AG04450 (cell line): ENCODE data around the gene RGS17. TPM values are rescaled to one million over a fixed set of nuclear protein-coding genes. Genes with fewer than 3 reads are reported as not detected.

ENCODE experiments used
- CTCF ChIA-PET: fragments of 300-600, 350-600 bp; formaldehyde crosslinking; extraction: SDS; loops from one replicate; lab custom pipeline; 2022; ENCODE audit warnings: antibody characterized with exemption, inconsistent platforms; lab: Charles Lee
- POLR2A ChIA-PET: fragments of 350-600 bp; formaldehyde crosslinking; extraction: SDS; loops from one replicate; lab custom pipeline; 2021; ENCODE audit warnings: antibody characterized with exemption, inconsistent platforms; lab: Yijun Ruan, JAX
- DNase-seq: peaks from one replicate; pipeline ENCODE4 v3.0.0-alpha.2; 2011; ENCODE audit warnings: low read depth, low spot score
- H3K27ac ChIP-seq: one replicate; pipeline ENCODE4 v1.5.1; 2012; ENCODE audit warnings: low read depth, low read length, control low read depth
- H3K27me3 ChIP-seq: one replicate; pipeline ENCODE4 v1.6.0; 2012; ENCODE audit warnings: low read length; ENCODE audit not compliant: control insufficient read depth, insufficient read depth
- H3K4me3 ChIP-seq: 2 replicates; pipeline ENCODE4 v1.5.1; 2011; ENCODE audit warnings: mild to moderate bottlenecking, low read depth, low read length, control low read depth
- H3K9me3 ChIP-seq: 2 replicates; pipeline ENCODE4 v1.5.1; 2012; ENCODE audit warnings: low read length; ENCODE audit not compliant: control insufficient read depth, insufficient read depth
- polyA plus RNA-seq: library from polyadenylated mRNA; depleted of rRNA; stranded (reverse); fragments of >200 nt; gene quantifications from 2 replicates; pipeline ENCODE4 v1.2.3, GENCODE V29; 2011
- TF ChIP-seq, protein P1 (sequence below): IDR thresholded peaks from 2 replicates; pipeline ENCODE4 v1.5.1; 2011; ENCODE audit warnings: low read depth, low read length, control low read depth, inconsistent platforms

RGS17 gene
- polyA plus RNA-seq, 1 experiment = 12.2 TPM

DNA sequence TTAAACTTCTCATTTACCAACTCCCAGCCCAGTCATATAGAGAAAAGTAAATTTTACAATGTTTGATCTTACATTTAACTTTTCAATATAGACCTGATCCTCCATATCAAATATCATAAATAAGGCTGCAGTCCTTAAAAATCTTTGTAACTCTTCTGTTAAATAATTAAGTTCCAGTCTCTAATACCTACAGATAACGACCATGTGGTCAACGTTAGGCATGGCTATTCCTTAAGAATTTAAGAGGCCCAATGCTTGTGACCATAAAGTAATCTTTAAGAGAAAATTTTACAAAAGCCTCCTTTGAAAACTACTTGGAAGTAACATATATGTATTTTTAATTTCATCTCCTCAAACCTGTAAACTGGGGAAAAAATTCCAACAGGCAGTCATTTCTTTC is 149.9 kb downstream of the RGS17 start:
- peak overlapping the region; percentile 76 for H3K4me3 ChIP-seq
- no peak overlapping the region for H3K27ac ChIP-seq
- TF ChIP-seq, protein P1, sequence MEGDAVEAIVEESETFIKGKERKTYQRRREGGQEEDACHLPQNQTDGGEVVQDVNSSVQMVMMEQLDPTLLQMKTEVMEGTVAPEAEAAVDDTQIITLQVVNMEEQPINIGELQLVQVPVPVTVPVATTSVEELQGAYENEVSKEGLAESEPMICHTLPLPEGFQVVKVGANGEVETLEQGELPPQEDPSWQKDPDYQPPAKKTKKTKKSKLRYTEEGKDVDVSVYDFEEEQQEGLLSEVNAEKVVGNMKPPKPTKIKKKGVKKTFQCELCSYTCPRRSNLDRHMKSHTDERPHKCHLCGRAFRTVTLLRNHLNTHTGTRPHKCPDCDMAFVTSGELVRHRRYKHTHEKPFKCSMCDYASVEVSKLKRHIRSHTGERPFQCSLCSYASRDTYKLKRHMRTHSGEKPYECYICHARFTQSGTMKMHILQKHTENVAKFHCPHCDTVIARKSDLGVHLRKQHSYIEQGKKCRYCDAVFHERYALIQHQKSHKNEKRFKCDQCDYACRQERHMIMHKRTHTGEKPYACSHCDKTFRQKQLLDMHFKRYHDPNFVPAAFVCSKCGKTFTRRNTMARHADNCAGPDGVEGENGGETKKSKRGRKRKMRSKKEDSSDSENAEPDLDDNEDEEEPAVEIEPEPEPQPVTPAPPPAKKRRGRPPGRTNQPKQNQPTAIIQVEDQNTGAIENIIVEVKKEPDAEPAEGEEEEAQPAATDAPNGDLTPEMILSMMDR = no peak
- ChIA-PET POLR2A (no interaction called here), CTCF (interaction anchor here (0.8 kb wide), 1 partner anchor 17 kb away, joined by 5 read pairs; no protein-coding TSS in a partner anchor)
- no peaks in the 10 kb centered on the region; the same call in 1 of the 2 replicates for H3K9me3 ChIP-seq
- H3K27me3 ChIP-seq = no peaks in the 10 kb centered on the region
- no peak for DNase-seq

DNA sequence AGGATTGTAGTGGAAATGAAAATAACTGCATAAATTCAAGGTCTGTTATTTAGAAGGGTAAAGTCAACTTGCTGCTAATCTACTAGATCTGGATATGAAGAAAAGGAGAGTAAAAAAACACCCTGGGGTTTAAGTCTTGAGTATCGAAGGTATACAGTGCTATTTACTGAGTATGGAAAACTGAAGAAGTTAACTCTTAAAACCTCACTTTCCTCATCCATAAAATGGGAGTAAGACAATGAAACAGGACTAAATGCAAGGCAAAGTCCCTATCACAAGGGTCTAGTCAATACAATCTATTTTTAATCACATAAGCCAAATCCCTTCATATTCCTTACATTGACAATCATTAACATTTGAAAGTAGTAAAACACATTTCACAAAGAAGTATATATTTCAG is 150.4 kb downstream of the RGS17 start:
- Histone ChIP-seq H3K27me3 (no peaks in the 10 kb centered on the region), H3K9me3 (no peaks in the 10 kb centered on the region; the same call in 1 of the 2 replicates), H3K4me3 (peak overlapping the region; percentile 76), H3K27ac (no peak overlapping the region)
- ChIA-PET POLR2A (no interaction called here), CTCF (no interaction called here)
- TF ChIP-seq, protein P1 = no peak
- no peak for DNase-seq

DNA sequence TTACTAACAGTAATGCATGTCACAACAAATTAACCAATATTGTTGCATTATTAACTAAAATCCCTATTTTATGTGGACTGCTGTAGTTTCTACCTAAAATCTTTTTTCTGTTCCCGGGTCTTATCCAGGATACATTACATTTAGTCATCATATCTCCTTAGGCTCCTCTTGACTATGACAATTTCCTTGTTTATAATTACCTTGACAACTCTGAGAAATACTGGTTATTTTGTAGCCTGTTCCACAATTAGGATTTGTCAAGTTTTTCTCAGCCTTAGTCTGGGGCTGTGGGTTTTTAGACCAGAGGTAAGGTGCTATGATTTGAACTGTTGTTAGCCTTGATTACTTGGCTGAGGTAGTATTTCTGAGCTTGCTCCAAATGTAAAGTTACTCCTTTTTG is 152.0 kb downstream of the RGS17 start:
- CTCF ChIA-PET = interaction anchor here (1.2 to 4.7 kb wide), 2 partner anchors 30 to 46 kb away, joined by 4 to 30 read pairs; no protein-coding TSS in a partner anchor
- H3K4me3 ChIP-seq = no peak overlapping the region
- TF ChIP-seq, protein P1 = no peak

DNA sequence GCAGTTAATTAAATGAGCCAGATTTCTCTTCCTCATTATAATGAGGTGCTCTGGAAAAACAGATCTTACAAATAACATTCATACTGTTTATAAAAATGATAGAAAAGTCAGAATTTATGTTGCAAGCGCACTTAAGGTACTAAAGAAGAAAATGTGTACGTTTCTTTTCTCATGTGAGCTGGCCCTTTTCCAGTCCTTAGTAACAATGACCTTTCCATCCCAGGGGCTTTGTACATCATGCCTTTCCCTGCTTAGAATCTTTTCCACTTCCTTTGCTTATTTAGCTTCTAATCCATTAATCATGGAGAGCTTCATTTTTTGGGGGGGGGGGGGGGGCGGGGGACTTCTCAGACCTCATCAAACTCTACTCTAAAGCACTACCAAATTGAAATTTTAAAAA is 153.0 kb downstream of the RGS17 start:
- Histone ChIP-seq H3K27ac (no peak overlapping the region), H3K9me3 (no peaks in the 10 kb centered on the region; the same call in 1 of the 2 replicates), H3K4me3 (no peak overlapping the region), H3K27me3 (no peaks in the 10 kb centered on the region)
- POLR2A ChIA-PET = no interaction called here
- TF ChIP-seq, protein P1 = no peak
- CTCF ChIA-PET = interaction anchor here (1.8 to 4.7 kb wide), 2 partner anchors 25 to 29 kb away, joined by 11 to 30 read pairs; no protein-coding TSS in a partner anchor
- no peak for DNase-seq

More for the DNA sequence above, 152.0 kb downstream of the RGS17 start:
- H3K27ac ChIP-seq = no peak overlapping the region
- no peaks in the 10 kb centered on the region; the same call in 1 of the 2 replicates for H3K9me3 ChIP-seq
- POLR2A ChIA-PET = no interaction called here
- DNase-seq = no peak
- H3K27me3 ChIP-seq = no peaks in the 10 kb centered on the region

DNA sequence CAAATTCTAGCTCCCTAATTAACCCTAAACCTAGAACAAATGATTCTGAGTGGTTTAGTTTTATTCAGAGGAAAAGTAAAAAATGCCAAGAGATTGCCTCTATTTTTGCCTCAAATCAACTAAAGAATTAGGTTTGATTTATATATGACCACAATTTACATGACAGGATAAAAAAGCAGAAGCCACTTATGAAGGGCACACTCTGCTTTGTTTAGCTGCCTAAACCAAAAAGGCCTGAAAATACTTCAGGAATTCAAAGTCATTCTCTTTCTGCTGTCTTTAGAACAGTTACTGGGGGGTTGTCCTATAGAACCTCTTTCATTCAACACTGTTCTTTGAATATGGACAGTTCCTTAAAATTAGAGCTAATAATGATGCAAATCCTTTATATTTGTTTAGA is 153.5 kb downstream of the RGS17 start:
- Histone ChIP-seq H3K27ac (no peak overlapping the region), H3K4me3 (no peak overlapping the region), H3K9me3 (no peaks in the 10 kb centered on the region), H3K27me3 (no peaks in the 10 kb centered on the region)
- no peak for DNase-seq
- ChIA-PET POLR2A (no interaction called here), CTCF (interaction anchor here (0.9 to 4.7 kb wide), 3 partner anchors 24 to 47 kb away, joined by 3 to 30 read pairs (median 11); no protein-coding TSS in a partner anchor)
- TF ChIP-seq, protein P1 = no peak
